ENCODE results near the gene PAPPA2.

PAPPA2 gene

GRCh38 chr1:176876966-176877515 is 414.1 kb downstream of the PAPPA2 start:
- DNase-seq = no peak

- no peak for DNase-seq
These were observed 414.6 kb downstream of the PAPPA2 start for GRCh38 chr1:176877557-176877956.

GRCh38 chr1:176878750-176879536 is 416.0 kb downstream of the PAPPA2 start:
- no peak for DNase-seq

GRCh38 chr1:176879784-176880620 is 417.0 kb downstream of the PAPPA2 start:
- DNase-seq = no peak

- no peak for DNase-seq
These were observed 418.1 kb downstream of the PAPPA2 start for GRCh38 chr1:176880955-176881595.

GRCh38 chr1:176884286-176884685 is 421.3 kb downstream of the PAPPA2 start:
- DNase-seq = no peak

GRCh38 chr1:176884911-176885310 is 421.9 kb downstream of the PAPPA2 start:
- no peak for DNase-seq

- no peak for DNase-seq
These were observed 422.4 kb downstream of the PAPPA2 start for GRCh38 chr1:176885341-176885740.

GRCh38 chr1:176885751-176886150 is 422.8 kb downstream of the PAPPA2 start:
- no peak for DNase-seq

- no peak for DNase-seq
These were observed 425.6 kb downstream of the PAPPA2 start for GRCh38 chr1:176888471-176889032.

- DNase-seq = no peak
These were observed 430.8 kb downstream of the PAPPA2 start for GRCh38 chr1:176893625-176894352.

GRCh38 chr1:176894450-176894849 is 431.5 kb downstream of the PAPPA2 start:
- no peak for DNase-seq
